Mesodermal cell (in vitro differentiated cells): Measurements from ENCODE around the gene PTPRH. TPM values are rescaled to one million over a fixed set of nuclear protein-coding genes. Genes with fewer than 3 reads are reported as not detected.

ENCODE experiments used
- H3K27ac ChIP-seq: 2 replicates; pipeline ENCODE4 v1.7.0; 2013; ENCODE audit warnings: mild to moderate bottlenecking, low read depth, low read length, moderate library complexity; ENCODE audit not compliant: severe bottlenecking
- H3K36me3 ChIP-seq: 2 replicates; pipeline ENCODE4 v1.7.1; 2013; ENCODE audit warnings: mild to moderate bottlenecking, low read length, moderate library complexity; ENCODE audit not compliant: control insufficient read depth, insufficient read depth
- H3K4me1 ChIP-seq: one replicate; pipeline ENCODE4 v1.7.1; 2013; ENCODE audit warnings: mild to moderate bottlenecking, low read length; ENCODE audit not compliant: insufficient read depth, control insufficient read depth, poor library complexity, severe bottlenecking
- H3K4me3 ChIP-seq: 2 replicates; pipeline ENCODE4 v1.7.0; 2013; ENCODE audit warnings: low read length, control low read depth, mild to moderate bottlenecking; ENCODE audit not compliant: insufficient read depth, poor library complexity, severe bottlenecking; ENCODE audit errors: extremely low read depth
- H3K9me3 ChIP-seq: 2 replicates; pipeline ENCODE4 v1.7.1; 2013; ENCODE audit warnings: mild to moderate bottlenecking, low read length, moderate library complexity; ENCODE audit not compliant: control insufficient read depth
- WGBS, 2 experiments: methylation state at CpG; one replicate each; pipeline ENCODE4 v1.1.5; 2013; ENCODE audit warnings: missing lambda C conversion rate in 2 of 2; ENCODE audit not compliant: insufficient coverage in 2 of 2; 5-methylcytosine and 5-hydroxymethylcytosine counted together
- polyA plus RNA-seq, 2 experiments: library from polyadenylated mRNA; stranded (reverse); fragments of 50-300 nt; gene quantifications; one replicate each; pipeline ENCODE4 v1.2.3, GENCODE V29; 2013

Gene PTPRH, protein sequence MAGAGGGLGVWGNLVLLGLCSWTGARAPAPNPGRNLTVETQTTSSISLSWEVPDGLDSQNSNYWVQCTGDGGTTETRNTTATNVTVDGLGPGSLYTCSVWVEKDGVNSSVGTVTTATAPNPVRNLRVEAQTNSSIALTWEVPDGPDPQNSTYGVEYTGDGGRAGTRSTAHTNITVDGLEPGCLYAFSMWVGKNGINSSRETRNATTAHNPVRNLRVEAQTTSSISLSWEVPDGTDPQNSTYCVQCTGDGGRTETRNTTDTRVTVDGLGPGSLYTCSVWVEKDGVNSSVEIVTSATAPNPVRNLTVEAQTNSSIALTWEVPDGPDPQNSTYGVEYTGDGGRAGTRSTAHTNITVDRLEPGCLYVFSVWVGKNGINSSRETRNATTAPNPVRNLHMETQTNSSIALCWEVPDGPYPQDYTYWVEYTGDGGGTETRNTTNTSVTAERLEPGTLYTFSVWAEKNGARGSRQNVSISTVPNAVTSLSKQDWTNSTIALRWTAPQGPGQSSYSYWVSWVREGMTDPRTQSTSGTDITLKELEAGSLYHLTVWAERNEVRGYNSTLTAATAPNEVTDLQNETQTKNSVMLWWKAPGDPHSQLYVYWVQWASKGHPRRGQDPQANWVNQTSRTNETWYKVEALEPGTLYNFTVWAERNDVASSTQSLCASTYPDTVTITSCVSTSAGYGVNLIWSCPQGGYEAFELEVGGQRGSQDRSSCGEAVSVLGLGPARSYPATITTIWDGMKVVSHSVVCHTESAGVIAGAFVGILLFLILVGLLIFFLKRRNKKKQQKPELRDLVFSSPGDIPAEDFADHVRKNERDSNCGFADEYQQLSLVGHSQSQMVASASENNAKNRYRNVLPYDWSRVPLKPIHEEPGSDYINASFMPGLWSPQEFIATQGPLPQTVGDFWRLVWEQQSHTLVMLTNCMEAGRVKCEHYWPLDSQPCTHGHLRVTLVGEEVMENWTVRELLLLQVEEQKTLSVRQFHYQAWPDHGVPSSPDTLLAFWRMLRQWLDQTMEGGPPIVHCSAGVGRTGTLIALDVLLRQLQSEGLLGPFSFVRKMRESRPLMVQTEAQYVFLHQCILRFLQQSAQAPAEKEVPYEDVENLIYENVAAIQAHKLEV
- 2.7 TPM for polyA plus RNA-seq (2013, experiment 1 of 2)
- 2.0 TPM for polyA plus RNA-seq (2013, experiment 2 of 2)

DNA sequence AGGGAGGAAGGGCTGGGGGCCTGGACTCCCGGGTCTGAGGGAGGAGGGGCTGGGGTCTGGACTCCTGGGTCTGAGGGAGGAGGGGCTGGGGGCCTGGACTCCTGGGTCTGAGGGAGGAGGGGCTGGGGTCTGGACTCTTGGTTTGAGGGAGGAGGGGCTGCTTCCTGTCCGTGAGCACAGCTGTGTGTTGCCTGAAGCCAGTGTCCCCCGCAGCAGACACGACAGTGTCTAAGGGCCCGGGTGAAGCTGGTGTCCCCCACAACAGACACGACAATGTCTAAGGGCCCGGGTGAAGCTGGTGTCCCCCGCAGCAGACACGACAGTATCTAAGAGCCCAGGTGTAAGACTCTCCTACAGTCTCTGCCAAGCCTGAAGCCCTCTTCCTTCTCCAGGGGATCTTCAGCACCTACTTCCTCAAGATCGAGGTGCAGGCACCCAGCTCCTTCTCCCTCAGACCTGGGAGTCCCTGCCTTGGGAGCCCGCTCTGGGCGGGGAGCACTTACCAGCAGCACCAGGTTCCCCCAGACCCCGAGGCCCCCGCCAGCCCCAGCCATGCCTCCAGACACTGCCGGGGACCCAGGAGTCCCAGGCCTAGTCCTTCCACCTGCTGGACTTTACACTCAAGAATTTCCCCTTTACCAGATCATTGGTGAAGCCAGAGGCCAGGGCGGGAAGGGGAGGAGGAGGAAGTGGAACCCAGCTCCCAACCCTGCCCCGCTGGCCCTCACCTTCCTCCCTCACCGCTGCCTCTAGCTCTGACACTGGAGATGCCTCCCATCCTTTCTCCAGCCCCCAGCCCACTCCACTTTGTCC, at the start of gene PTPRH:
Gene PTPRH, minus strand, starts transcription at position 622 of the 813 bp plus-strand sequence. Its CDS starts 68 bp downstream, at position 554.
- Histone ChIP-seq H3K4me3 (no peak within 1 kb of the TSS), H3K9me3 (peaks cover 9% of the 10 kb centered on the region), H3K4me1 (peaks cover 16% of the 10 kb centered on the region), H3K27ac (no peak within 1 kb of the TSS), H3K36me3 (no peaks in the 10 kb centered on the region)
- WGBS, 2 experiments = 79 to 84% methylated on average over 11 of the region's 18 CpGs

DNA sequence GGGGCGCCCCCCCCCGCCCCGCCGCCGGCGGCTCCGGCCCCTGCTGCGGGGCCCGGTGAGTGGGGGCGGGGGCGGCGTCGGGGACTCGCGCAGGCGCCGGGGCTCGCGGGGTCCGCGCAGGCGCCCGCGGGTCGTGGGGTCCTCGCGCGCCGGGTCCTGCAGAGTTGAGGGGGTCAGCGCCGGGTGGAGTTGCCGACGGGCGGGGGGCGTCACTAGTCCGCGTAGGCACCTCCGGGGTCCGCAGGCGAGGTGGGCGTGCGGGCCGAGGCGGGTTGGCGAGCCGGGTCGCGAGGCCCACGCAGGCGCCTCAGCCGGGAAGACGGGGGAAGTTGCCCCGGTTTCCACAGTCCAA, 49.2 kb upstream of the PTPRH start:
- Histone ChIP-seq H3K4me3 (peak overlapping the region; percentile 82), H3K27ac (peak overlapping the region; percentile 95), H3K4me1 (peaks cover 21% of the 10 kb centered on the region), H3K9me3 (no peaks in the 10 kb centered on the region), H3K36me3 (peaks cover 23% of the 10 kb centered on the region)
- WGBS, 2 experiments = 0 to 1% methylated on average over 28 to 30 of the region's 53 CpGs

DNA sequence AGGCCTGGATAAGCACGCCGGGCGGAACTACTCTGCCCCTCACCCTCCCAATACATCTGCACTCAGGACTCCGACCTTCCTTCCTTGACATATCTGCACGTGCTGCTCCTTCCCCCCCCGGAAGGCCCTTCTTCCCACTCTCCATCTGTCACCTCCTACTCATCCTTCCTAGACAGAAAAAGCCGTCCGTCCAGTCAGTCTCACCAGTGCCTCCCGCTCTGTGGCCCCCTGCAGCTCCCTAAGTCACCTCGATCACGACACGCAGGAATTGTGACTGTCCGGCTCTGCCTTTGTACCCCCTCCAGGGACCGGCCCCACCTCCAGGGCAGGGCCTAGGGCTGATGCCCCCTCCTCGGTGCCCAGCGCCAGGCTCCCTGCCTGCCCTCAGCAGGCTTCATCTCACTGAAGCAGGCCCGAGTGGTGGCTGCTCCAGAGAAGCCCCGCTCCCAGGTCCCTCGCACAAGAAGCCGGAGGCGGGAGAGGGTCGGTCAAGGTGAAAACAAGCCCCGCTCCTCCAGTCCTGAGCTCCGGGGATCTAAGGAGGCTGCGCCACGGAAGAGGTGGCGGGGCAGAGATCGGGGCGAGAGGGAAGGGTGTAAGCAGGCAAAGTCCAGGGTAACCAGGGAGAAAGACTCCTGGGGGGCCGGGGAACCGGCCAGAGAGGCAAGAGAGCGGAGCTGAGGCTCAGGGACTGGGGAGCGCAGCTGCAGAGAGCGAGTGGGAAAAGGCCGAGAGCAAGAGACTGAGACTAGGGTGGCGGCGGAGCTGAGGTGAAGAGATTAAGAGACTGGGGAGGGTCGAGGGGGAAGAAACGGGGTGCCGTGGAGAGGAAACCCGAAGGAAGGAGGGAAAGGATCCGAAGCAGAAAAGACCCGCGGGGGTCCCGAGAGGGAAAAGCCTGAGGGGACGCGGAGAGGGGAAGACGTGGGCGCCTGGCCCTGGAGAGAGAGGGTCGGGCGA, 48.4 kb upstream of the PTPRH start:
- Histone ChIP-seq H3K4me3 (peak overlapping the region; percentile 82), H3K36me3 (peaks cover 29% of the 10 kb centered on the region), H3K27ac (no peak overlapping the region), H3K4me1 (peaks cover 21% of the 10 kb centered on the region), H3K9me3 (no peaks in the 10 kb centered on the region)
- WGBS, 2 experiments = 9 to 12% methylated on average over 43 to 49 of the region's 51 CpGs

DNA sequence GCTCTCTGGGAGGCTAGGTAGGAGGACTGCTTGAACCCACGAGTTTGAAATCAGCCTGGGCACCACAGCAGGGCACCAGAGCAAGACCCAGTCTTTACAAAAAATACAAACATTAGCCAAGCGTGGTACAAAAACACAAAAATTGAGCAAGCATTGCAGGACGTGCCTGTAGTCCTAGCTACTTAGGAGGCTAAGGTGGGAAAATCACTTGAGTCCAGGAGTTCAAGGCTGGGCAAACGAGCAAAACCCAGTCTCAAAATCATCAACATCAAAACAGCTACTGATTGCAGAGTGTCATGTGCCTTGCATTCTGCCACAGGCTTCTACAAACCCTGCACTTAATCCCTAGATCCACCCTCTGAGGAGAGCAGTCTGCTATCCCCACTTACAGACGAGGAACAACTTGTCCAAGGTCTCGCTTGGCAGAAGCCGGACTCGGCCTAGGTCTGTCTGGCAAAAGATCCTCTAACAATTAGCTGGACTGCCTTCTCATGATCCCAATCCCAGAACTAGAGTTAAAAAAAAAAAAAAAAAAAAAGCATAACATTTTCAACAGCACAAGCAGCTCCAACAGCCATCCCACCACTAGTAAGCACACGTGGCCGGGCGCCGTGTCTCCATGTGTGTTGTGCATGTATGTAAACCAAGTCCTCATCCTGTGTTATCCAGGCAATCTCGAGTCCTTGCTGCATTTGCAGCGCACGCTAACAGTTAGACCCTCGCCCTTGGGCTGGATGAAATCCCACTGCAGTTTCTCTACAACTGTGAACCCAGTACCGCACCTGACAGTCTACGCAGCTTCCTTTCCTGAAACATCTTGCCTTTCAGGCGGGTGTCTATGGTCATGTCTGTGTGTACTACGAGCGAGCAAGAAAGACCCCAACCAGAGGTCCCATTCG, 47.5 kb upstream of the PTPRH start:
- Histone ChIP-seq H3K27ac (no peak overlapping the region), H3K9me3 (no peaks in the 10 kb centered on the region), H3K36me3 (peaks cover 32% of the 10 kb centered on the region), H3K4me3 (peak overlapping the region; percentile 82), H3K4me1 (peaks cover 25% of the 10 kb centered on the region)
- 87 to 88% methylated on average over 18 to 20 of the region's 22 CpGs for WGBS, 2 experiments

DNA sequence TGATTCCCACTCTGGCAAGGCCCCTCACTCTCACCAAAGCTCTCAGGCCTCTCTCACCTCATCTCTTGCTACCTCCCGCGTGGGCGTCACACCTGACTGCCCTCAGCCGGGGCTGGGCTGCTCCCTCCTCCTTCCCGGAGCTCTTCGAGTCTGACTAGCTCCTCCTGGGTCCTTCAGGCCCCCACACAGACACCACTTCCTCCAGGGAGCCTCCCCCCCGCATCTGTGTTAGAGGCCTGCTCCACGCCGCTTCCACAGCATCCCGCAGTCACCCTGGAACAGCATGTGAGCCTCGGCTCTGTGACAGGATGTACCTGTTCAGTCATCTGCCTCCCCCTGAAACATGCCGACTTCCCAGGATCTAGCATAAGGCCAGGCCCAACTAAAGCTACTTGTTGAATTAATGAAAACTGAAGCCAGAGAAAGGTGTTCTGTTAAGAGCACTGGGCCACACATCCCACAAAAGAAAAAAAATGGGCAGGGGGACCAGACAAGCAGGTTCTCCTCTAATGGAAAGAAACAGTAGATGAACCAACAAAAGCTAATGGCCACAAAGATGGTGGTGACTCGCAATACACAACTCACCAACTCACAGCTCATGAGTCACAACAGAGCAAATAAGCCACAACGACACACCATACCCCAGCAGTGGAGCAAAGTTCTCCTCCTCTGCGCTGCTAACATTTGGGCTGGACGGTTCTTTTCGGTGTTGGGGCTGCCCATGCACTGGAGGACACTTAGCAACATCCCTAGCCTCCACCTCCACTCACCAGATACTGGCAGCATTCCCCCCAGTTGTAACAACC, 46.5 kb upstream of the PTPRH start:
- Histone ChIP-seq H3K4me3 (no peak overlapping the region), H3K36me3 (peaks cover 34% of the 10 kb centered on the region), H3K4me1 (peaks cover 27% of the 10 kb centered on the region), H3K27ac (no peak overlapping the region), H3K9me3 (no peaks in the 10 kb centered on the region)
- WGBS, 2 experiments = 84 to 92% methylated on average over 15 to 16 of the region's 17 CpGs

DNA sequence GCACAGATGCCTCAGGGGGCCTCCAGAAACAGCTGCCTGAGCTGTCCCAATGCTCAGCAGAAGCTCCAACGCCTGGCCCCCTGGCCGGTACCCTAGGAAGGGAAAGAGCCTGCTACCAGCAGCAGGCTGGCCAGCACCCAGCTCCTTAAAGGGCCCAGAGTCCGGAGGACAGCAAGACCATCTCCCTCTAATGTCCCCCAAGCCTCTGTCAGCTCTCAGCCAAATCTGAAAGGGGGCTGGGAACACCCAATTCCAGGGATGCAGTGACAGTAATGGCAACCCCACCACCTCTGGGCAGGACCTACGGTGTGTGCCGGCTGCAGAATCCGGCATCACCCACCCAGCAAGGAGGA, 45.3 kb upstream of the PTPRH start:
- 85 to 87% methylated on average over 3 to 6 of the region's 6 CpGs for WGBS, 2 experiments
- H3K27ac ChIP-seq = no peak overlapping the region
- H3K9me3 ChIP-seq = no peaks in the 10 kb centered on the region
- H3K4me1 ChIP-seq = peaks cover 25% of the 10 kb centered on the region
- peaks cover 39% of the 10 kb centered on the region for H3K36me3 ChIP-seq
- no peak overlapping the region for H3K4me3 ChIP-seq

DNA sequence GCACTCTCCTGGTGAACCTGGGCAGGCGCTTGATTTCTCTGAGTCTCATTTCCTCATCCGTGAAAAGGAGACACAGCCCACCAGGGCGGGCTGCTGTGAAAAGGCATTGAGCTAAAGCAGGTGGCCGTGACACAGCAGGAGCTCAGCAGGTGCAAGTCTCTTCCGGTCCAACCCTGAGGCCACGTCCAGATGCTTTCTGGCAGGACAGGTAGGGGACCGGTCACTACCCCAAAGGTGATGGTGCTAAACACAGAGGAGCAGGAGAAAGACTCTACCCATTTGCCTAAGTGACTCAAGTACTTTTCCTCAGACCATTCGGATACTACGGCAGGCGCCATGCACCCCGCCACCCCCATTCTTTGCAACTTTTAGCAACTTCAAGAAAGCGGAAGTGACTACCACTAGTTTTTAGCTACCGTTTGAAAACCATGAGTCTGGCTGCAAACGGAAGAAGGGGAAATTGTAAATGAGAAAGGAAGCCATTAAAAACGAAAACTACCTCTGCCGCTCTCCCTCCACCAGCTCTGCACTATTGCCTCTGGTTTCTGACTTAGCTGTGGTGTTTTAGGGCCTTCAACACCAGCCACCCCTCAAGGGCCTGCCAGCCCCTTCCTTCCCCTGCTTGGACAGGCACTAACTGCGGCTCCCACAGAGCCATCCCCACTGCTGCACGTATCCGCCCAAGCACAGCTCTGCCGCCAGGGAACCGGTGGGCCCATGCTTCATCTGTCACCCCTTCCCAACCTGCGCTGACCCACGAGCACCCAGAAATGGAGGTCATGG, 44.7 kb upstream of the PTPRH start:
- Histone ChIP-seq H3K4me1 (peaks cover 28% of the 10 kb centered on the region), H3K9me3 (no peaks in the 10 kb centered on the region), H3K36me3 (peaks cover 39% of the 10 kb centered on the region), H3K27ac (no peak overlapping the region), H3K4me3 (no peak overlapping the region)
- 89 to 96% methylated on average over 18 to 22 of the region's 23 CpGs for WGBS, 2 experiments
